22Rv1 (cell line): ENCODE measurements around the gene PAMR1.

Experiments
- ZFX ChIP-seq: fragments of 450-650 bp; IDR thresholded peaks from 2 replicates; pipeline ENCODE4 v1.6.1; 2017; ENCODE audit warnings: antibody characterized with exemption, borderline replicate concordance
- TF ChIP-seq, protein P1 (sequence below): fragments of 450-650 bp; IDR thresholded peaks from 2 replicates; pipeline ENCODE4 v1.5.1; 2017; ENCODE audit warnings: mild to moderate bottlenecking

DNA sequence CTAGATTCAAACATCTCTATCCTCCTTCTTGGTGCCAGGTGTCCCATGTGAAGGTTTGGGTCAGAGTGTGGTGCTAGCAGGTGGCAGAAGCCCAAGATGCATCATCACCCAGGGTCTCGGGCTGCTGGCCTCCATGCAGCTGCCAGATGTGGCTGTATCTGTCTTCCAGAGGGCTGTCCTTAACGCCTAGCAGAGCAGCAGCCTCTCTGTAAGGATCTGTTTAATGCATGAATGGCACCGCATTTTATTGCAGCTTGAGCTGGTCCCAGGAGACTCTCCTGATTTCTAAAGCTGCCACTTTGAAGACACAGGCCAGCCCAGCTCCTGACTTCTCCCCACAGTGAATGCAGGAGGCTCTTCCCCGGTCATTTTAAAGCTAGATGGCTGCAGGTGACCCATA lies 132.3 kb downstream of the PAMR1 start:
- TF ChIP-seq, protein P1, sequence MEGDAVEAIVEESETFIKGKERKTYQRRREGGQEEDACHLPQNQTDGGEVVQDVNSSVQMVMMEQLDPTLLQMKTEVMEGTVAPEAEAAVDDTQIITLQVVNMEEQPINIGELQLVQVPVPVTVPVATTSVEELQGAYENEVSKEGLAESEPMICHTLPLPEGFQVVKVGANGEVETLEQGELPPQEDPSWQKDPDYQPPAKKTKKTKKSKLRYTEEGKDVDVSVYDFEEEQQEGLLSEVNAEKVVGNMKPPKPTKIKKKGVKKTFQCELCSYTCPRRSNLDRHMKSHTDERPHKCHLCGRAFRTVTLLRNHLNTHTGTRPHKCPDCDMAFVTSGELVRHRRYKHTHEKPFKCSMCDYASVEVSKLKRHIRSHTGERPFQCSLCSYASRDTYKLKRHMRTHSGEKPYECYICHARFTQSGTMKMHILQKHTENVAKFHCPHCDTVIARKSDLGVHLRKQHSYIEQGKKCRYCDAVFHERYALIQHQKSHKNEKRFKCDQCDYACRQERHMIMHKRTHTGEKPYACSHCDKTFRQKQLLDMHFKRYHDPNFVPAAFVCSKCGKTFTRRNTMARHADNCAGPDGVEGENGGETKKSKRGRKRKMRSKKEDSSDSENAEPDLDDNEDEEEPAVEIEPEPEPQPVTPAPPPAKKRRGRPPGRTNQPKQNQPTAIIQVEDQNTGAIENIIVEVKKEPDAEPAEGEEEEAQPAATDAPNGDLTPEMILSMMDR = no peak
- no peak for TF ChIP-seq ZFX
